ENCODE measurements around the gene PAX9.

DNA sequence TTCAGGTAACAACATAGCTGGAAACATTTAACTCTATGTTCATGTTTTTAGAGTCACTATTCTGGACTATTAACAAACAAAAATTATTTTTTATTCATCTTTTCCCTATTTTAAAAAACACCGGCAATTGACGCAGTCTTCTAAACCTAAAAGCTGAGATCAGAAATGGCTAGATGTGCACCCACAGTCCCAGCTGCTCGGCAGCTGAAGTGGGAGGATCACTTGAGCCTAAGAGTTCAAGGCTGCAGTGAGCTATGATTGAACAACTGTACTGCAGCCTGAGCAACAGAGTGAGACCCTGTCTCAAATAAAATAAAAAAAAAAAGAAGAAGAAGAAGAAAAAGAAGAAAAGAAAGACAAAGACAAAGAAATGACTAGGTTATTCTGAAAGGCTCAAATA is 64.5 kb downstream of the PAX9 start:
- TF ChIP-seq GATA3 (IDR thresholded peaks at IDR 0.05; ENCODE audit: low read depth, low read length) (no peak), GATA2 (IDR thresholded peaks at IDR 0.05; ENCODE audit: low read depth, low read length) (no peak)

Measured in SH-SY5Y (cell line).